HFF-Myc (cell line): ENCODE results near the gene TIGD3.

Source experiments
- DNase-seq: peaks from one replicate; pipeline ENCODE4 v3.0.0-alpha.2; 2011; ENCODE audit warnings: low read depth; ENCODE audit errors: extremely low read depth
- H3K4me3 ChIP-seq: replicated peaks from 2 replicates; pipeline ENCODE4 v1.5.1; 2011; ENCODE audit warnings: low read depth, mild to moderate bottlenecking, control low read depth, low read length
- CTCF ChIP-seq: IDR thresholded peaks from 2 replicates; pipeline ENCODE4 v1.5.1; 2012; ENCODE audit warnings: mild to moderate bottlenecking, low read depth, low read length, control low read depth; ENCODE audit errors: missing control alignments

TIGD3 gene

DNA sequence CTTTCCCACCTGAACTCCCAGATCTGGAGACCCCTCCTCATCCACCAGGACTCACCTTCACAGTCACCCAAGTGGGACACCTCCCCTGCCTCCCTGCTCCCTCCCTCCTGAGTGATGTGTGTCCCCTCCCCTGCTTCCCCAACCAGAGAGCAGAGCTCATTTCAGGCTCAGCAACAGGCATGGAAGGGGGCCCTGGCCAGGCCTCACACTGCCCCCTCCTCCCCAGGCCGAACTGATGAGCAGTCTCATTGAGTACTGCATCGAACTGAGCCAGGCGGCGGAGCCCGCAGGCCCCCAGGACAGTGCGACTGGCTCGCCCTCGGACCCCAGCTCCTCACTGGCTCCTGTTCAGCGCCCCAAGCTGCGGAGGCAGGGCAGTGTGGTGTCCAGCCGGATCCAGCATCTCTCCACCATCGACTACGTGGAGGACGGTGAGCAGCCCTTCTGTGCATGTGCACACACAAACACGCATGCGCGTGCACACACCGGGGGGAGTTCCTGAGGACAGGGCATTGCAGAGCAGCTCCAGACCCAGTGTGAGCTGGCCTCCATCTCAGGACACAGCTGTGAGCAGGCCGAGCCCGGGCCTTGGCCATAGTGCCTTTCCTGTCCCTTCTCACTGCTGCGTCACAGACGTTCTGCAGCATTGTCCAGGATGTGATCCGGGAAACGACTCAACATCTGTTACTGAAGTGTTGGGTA, 50.2 kb downstream of the TIGD3 start:
- H3K4me3 ChIP-seq: no peak overlapping the region
- TF ChIP-seq CTCF: no peak
- no peak for DNase-seq
